IMR-90 (cell line): Measurements from ENCODE around the gene USP12. TPM values are rescaled to one million over a fixed set of nuclear protein-coding genes. Genes with fewer than 3 reads are reported as not detected.

ENCODE experiments used
- ATAC-seq: fragments of 200-7000 bp; cut with Tn5 transposase; 2 replicates; pipeline ENCODE4 v1.9.1; 2020; ENCODE audit warnings: low read depth, mild to moderate bottlenecking, moderate library complexity
- BruUV-seq: library from RNA; stranded (reverse); fragments of 400-500 nt; replicated peaks from 2 replicates; lab custom pipeline; 2021; lab: Mats Ljungman, UMichigan
- CTCF ChIA-PET: fragments of 300-600 bp; formaldehyde crosslinking; extraction: SDS; loops from one replicate; lab custom pipeline; 2021; ENCODE audit warnings: antibody characterized with exemption; lab: Yijun Ruan, JAX
- POLR2A ChIA-PET: fragments of 300-600 bp; sonication (Branson Sonifier 250); formaldehyde crosslinking; loops from one replicate; lab custom pipeline; 2022; ENCODE audit warnings: antibody characterized with exemption; ENCODE audit not compliant: unreplicated experiment; lab: Charles Lee
- DNase-seq: peaks from one replicate; pipeline ENCODE4 v3.0.0; 2013
- H2AFZ ChIP-seq: replicated peaks from 2 replicates; pipeline ENCODE3; 2013; ENCODE audit warnings: low read length, mild to moderate bottlenecking; ENCODE audit not compliant: poor library complexity
- H2AK5ac ChIP-seq: 2 replicates; pipeline ENCODE4 v1.6.1; 2013; ENCODE audit warnings: low read depth, low read length, inconsistent platforms
- H2AK9ac ChIP-seq: replicated peaks from 2 replicates; pipeline ENCODE3; 2013; ENCODE audit warnings: mild to moderate bottlenecking, low read depth, low read length, moderate library complexity; ENCODE audit not compliant: poor library complexity
- H2BK120ac ChIP-seq: 2 replicates; pipeline ENCODE4 v1.6.1; 2013; ENCODE audit warnings: low read depth, low read length, inconsistent platforms
- H2BK15ac ChIP-seq: 3 replicates; pipeline ENCODE4 v1.6.1; 2013; ENCODE audit warnings: low read depth, low read length, inconsistent platforms
- H2BK20ac ChIP-seq: 2 replicates; pipeline ENCODE4 v1.6.1; 2013; ENCODE audit warnings: low read depth, mild to moderate bottlenecking, inconsistent platforms, low read length, moderate library complexity
- H2BK5ac ChIP-seq: 2 replicates; pipeline ENCODE4 v1.6.1; 2013; ENCODE audit warnings: mild to moderate bottlenecking, low read depth, low read length, inconsistent platforms; ENCODE audit not compliant: poor library complexity, severe bottlenecking
- H3K14ac ChIP-seq: replicated peaks from 2 replicates; pipeline ENCODE4 v1.6.1; 2013; ENCODE audit warnings: low read depth, low read length, inconsistent platforms
- H3K18ac ChIP-seq: 2 replicates; pipeline ENCODE4 v1.6.1; 2013; ENCODE audit warnings: low read depth, low read length, control low read depth
- H3K23ac ChIP-seq: 2 replicates; pipeline ENCODE4 v1.6.1; 2013; ENCODE audit warnings: low read depth, low read length, inconsistent platforms
- H3K27ac ChIP-seq: 2 replicates; pipeline ENCODE4 v1.5.1; 2013; ENCODE audit warnings: mild to moderate bottlenecking, control low read depth, low read length; ENCODE audit not compliant: insufficient read depth
- H3K27me3 ChIP-seq: 2 replicates; pipeline ENCODE4 v1.6.1; 2013; ENCODE audit warnings: low read length; ENCODE audit not compliant: control insufficient read depth, insufficient read depth
- H3K36me3 ChIP-seq: 2 replicates; pipeline ENCODE4 v1.6.1; 2013; ENCODE audit warnings: low read length, mixed read lengths; ENCODE audit not compliant: control insufficient read depth, insufficient read depth
- H3K4ac ChIP-seq: 2 replicates; pipeline ENCODE4 v1.6.1; 2013; ENCODE audit warnings: low read depth, low read length, inconsistent platforms
- H3K4me1 ChIP-seq: 2 replicates; pipeline ENCODE4 v1.6.1; 2013; ENCODE audit warnings: low read length, mixed read lengths; ENCODE audit not compliant: control insufficient read depth, insufficient read depth
- H3K4me2 ChIP-seq: 2 replicates; pipeline ENCODE4 v1.6.1; 2013; ENCODE audit warnings: low read depth, mild to moderate bottlenecking, control low read depth, low read length, moderate library complexity
- H3K4me3 ChIP-seq: 2 replicates; pipeline ENCODE4 v1.5.1; 2013; ENCODE audit warnings: low read depth, mild to moderate bottlenecking, control low read depth, low read length, moderate library complexity; ENCODE audit not compliant: insufficient read depth
- H3K56ac ChIP-seq: 2 replicates; pipeline ENCODE4 v1.6.1; 2013; ENCODE audit warnings: low read length, inconsistent platforms; ENCODE audit not compliant: insufficient read depth; ENCODE audit errors: extremely low read depth
- H3K79me1 ChIP-seq, 2 experiments: 2 replicates each; pipeline ENCODE4 v1.6.1; 2013; ENCODE audit warnings: low read length in 2 of 2, inconsistent platforms in 1 of 2, low read depth in 1 of 2
- H3K9ac ChIP-seq: 2 replicates; pipeline ENCODE4 v1.6.1; 2013; ENCODE audit warnings: low read depth, low read length, control low read depth
- H3K9me1 ChIP-seq: 2 replicates; pipeline ENCODE4 v1.6.1; 2013; ENCODE audit warnings: low read length, inconsistent platforms; ENCODE audit not compliant: insufficient read depth
- H3K9me3 ChIP-seq: 2 replicates; pipeline ENCODE4 v1.6.1; 2013; ENCODE audit warnings: low read length; ENCODE audit not compliant: control insufficient read depth, insufficient read depth
- H4K20me1 ChIP-seq: 2 replicates; pipeline ENCODE4 v1.6.1; 2013; ENCODE audit warnings: low read length, inconsistent platforms; ENCODE audit not compliant: insufficient read depth
- H4K5ac ChIP-seq: 2 replicates; pipeline ENCODE4 v1.6.1; 2013; ENCODE audit warnings: mild to moderate bottlenecking, low read depth, low read length, control low read depth
- H4K8ac ChIP-seq, 2 experiments: 2 replicates each; pipeline ENCODE4 v1.6.1; 2013; ENCODE audit warnings: low read depth in 2 of 2, low read length in 2 of 2, control low read depth in 1 of 2, inconsistent platforms in 1 of 2
- H4K91ac ChIP-seq: 2 replicates; pipeline ENCODE4 v1.6.1; 2013; ENCODE audit warnings: low read depth, low read length, inconsistent platforms; ENCODE audit not compliant: insufficient read depth
- BHLHE40 ChIP-seq: fragments of 150-350 bp; IDR thresholded peaks from 2 replicates; pipeline ENCODE4 v1.6.1; 2016; ENCODE audit warnings: mild to moderate bottlenecking, low read depth, low read length
- CEBPB ChIP-seq: IDR thresholded peaks from 2 replicates; pipeline ENCODE4 v1.6.1; 2012; ENCODE audit warnings: low read depth, low read length, improper control_type of control experiment
- CHD1 ChIP-seq: IDR thresholded peaks from 2 replicates; pipeline ENCODE4 v1.6.1; 2012; ENCODE audit warnings: low read depth, low read length, improper control_type of control experiment
- CTCF ChIP-seq: conservative IDR thresholded peaks from 2 replicates; pipeline ENCODE4 v1.5.1; 2012; ENCODE audit warnings: mild to moderate bottlenecking, low read depth, low read length, improper control_type of control experiment
- ELK1 ChIP-seq: fragments of 150-350 bp; IDR thresholded peaks from 2 replicates; pipeline ENCODE4 v1.6.1; 2016; ENCODE audit warnings: low read depth, mild to moderate bottlenecking, low read length, moderate library complexity, borderline replicate concordance
- FOS ChIP-seq: fragments of 150-350 bp; IDR thresholded peaks from 2 replicates; pipeline ENCODE4 v1.6.1; 2016; ENCODE audit warnings: low read depth, low read length
- MAFK ChIP-seq: IDR thresholded peaks from 2 replicates; pipeline ENCODE4 v1.6.1; 2012; ENCODE audit warnings: low read depth, low read length, improper control_type of control experiment
- MAZ ChIP-seq: IDR thresholded peaks from 2 replicates; pipeline ENCODE4 v1.6.1; 2012; ENCODE audit warnings: low read depth, mild to moderate bottlenecking, low read length, improper control_type of control experiment, moderate library complexity, borderline replicate concordance
- MXI1 ChIP-seq: IDR thresholded peaks from 2 replicates; pipeline ENCODE4 v1.6.1; 2012; ENCODE audit warnings: low read depth, mild to moderate bottlenecking, low read length, moderate library complexity, borderline replicate concordance
- NFE2L2 ChIP-seq: fragments of 150-350 bp; IDR thresholded peaks from 2 replicates; pipeline ENCODE4 v1.6.1; 2016; ENCODE audit warnings: low read depth, mild to moderate bottlenecking, low read length
- POLR2A ChIP-seq: IDR thresholded peaks from 2 replicates; pipeline ENCODE4 v1.6.1; 2012; ENCODE audit warnings: mild to moderate bottlenecking, low read depth, low read length
- RAD21 ChIP-seq: IDR thresholded peaks from 2 replicates; pipeline ENCODE4 v1.6.1; 2012; ENCODE audit warnings: low read length, improper control_type of control experiment
- RCOR1 ChIP-seq: IDR thresholded peaks from 2 replicates; pipeline ENCODE4 v1.6.1; 2012; ENCODE audit warnings: mild to moderate bottlenecking, low read length, improper control_type of control experiment; ENCODE audit not compliant: insufficient replicate concordance
- RFX5 ChIP-seq: IDR thresholded peaks from 2 replicates; pipeline ENCODE4 v1.8.0; 2012; ENCODE audit warnings: low read depth, mild to moderate bottlenecking, low read length, moderate library complexity
- SMC3 ChIP-seq: fragments of 150-350 bp; IDR thresholded peaks from 2 replicates; pipeline ENCODE4 v1.6.1; 2016; ENCODE audit warnings: low read depth, mild to moderate bottlenecking, antibody characterized with exemption, low read length, moderate library complexity
- USF2 ChIP-seq: fragments of 150-350 bp; IDR thresholded peaks from 2 replicates; pipeline ENCODE4 v1.6.1; 2017; ENCODE audit warnings: mild to moderate bottlenecking, antibody characterized with exemption, low read length, low read depth
- WGBS, 2 experiments: methylation state at CpG; one replicate each; pipeline versions ENCODE4 v1.1.5 to v1.1.7; 2013; ENCODE audit warnings: missing lambda C conversion rate in 2 of 2; ENCODE audit not compliant: insufficient read length in 1 of 2; ENCODE audit errors: extremely low coverage in 2 of 2; 5-methylcytosine and 5-hydroxymethylcytosine counted together
- dilution Hi-C: fragments of 300-500 bp; cut with HindIII; formaldehyde crosslinking; loops from one replicate; pipeline ENCODE4 v1.14.3; 2018; ENCODE audit warnings: low sequenced_read_pairs; ENCODE audit not compliant: unreplicated experiment
- in situ Hi-C: fragments of 300-500 bp; cut with MboI; formaldehyde crosslinking; loops from 3 replicates; pipeline ENCODE4 v1.14.3; 2019; ENCODE audit warnings: low sequenced_read_pairs, inconsistent platforms, mixed read lengths
- intact Hi-C: fragments of 100-400 bp; cut with micrococcal nuclease; formaldehyde crosslinking; loops from 2 replicates; pipeline ENCODE4 v1.10.0; 2022
- polyA plus RNA-seq, 3 experiments: library from polyadenylated mRNA; depleted of rRNA; stranded (reverse); fragments of >200 nt; gene quantifications; 2 replicates each; pipeline ENCODE4 v1.2.3, GENCODE V29; 2012; ENCODE audit warnings: low replicate concordance in 1 of 3
- total RNA-seq: library from RNA; depleted of rRNA; stranded (reverse); fragments of >200 nt; gene quantifications from 2 replicates; pipeline ENCODE4 v1.2.3, GENCODE V29; 2012

Gene USP12
- total and polyA plus RNA-seq, 2 of the 4 experiments (the other 2 are of a cell fraction), result 11.8 to 16.5 TPM

GRCh38 chr13:27110056-27110746, 61.4 kb downstream of the USP12 start:
- no peak overlapping the region for H4K8ac ChIP-seq
- intact Hi-C loops, result loop anchor here (5.0 kb wide), 1 partner anchor 38 kb away; no protein-coding TSS in a partner anchor
- TF ChIP-seq MAZ (no peak), CTCF (no peak), CEBPB (no peak), MAFK (no peak), SMC3 (no peak), ELK1 (no peak), CHD1 (no peak), USF2 (no peak), RFX5 (no peak), RAD21 (no peak), MXI1 (no peak), FOS (no peak), NFE2L2 (no peak), RCOR1 (no peak), POLR2A (no peak), BHLHE40 (no peak)
- H4K91ac ChIP-seq, result no peak overlapping the region
- dilution Hi-C loops, result no loop called here
- no peak overlapping the region for H3K18ac ChIP-seq
- no peak overlapping the region for H3K14ac ChIP-seq
- POLR2A ChIA-PET, result no interaction called here
- DNase-seq (no peak), ATAC-seq (no peak)
- H2AK5ac ChIP-seq, result no peak overlapping the region
- WGBS, 2 experiments, result no CpG with 5 or more reads among the region's 3 CpGs
- no peak overlapping the region for H3K27ac ChIP-seq
- peaks cover 8% of the 10 kb centered on the region for H3K9me1 ChIP-seq
- H3K4me2 ChIP-seq, result no peak overlapping the region
- no peak overlapping the region for H2BK5ac ChIP-seq
- H3K4ac ChIP-seq, result no peak overlapping the region
- H3K4me3 ChIP-seq, result no peak overlapping the region
- no peak overlapping the region for H2AK9ac ChIP-seq
- H3K4me1 ChIP-seq, result no peaks in the 10 kb centered on the region
- H2AFZ ChIP-seq, result no peak overlapping the region
- H3K27me3 ChIP-seq, result no peaks in the 10 kb centered on the region
- CTCF ChIA-PET, result interaction anchor here (0.5 to 0.7 kb wide), 2 partner anchors 85 to 110 kb away, joined by 3 read pairs; no protein-coding TSS in a partner anchor
- no peak overlapping the region for H4K5ac ChIP-seq
- H3K9me3 ChIP-seq, result no peaks in the 10 kb centered on the region
- H2BK20ac ChIP-seq, result no peak overlapping the region
- H3K36me3 ChIP-seq, result peaks cover 7% of the 10 kb centered on the region
- no peak overlapping the region for H2BK15ac ChIP-seq
- peaks cover 12% of the 10 kb centered on the region for H4K20me1 ChIP-seq
- H3K23ac ChIP-seq, result no peak overlapping the region
- peaks cover 29 to 50% of the 10 kb centered on the region in 2 experiments for H3K79me1 ChIP-seq
- no peak overlapping the region for H3K9ac ChIP-seq
- in situ Hi-C loops, result no loop called here
- no TSS peak for BruUV-seq
- no peak overlapping the region for H3K56ac ChIP-seq
- no peak overlapping the region for H2BK120ac ChIP-seq
